ENCODE measurements around the gene RSRP1.

The RSRP1 gene

DNA sequence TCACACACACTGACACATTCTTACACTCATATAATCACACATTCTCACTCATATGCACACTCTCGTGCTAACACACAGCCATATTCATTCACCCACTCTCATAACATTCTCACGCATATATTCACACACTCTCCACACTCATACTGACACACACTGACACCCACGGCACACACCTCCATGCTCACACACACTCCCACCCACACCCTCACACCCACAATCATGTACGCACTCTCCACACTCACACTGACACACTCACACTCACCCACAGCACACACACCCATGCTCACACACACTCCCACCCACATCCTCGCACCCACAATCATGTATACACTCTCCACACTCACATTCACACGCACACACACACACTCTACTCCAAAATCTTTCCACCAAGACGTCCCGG is 53.2 kb downstream of the RSRP1 start:
- H3K27ac ChIP-seq: peak overlapping the region; percentile 71
- no peak for DNase-seq (ENCODE audit: low spot score)
- ChIA-PET CTCF (interaction anchor here (0.6 kb wide), 1 partner anchor 24 kb away, joined by 3 read pairs; no protein-coding TSS in a partner anchor), POLR2A (ENCODE audit: low non-redundant PET) (no interaction called here)
- TF ChIP-seq, protein P1, sequence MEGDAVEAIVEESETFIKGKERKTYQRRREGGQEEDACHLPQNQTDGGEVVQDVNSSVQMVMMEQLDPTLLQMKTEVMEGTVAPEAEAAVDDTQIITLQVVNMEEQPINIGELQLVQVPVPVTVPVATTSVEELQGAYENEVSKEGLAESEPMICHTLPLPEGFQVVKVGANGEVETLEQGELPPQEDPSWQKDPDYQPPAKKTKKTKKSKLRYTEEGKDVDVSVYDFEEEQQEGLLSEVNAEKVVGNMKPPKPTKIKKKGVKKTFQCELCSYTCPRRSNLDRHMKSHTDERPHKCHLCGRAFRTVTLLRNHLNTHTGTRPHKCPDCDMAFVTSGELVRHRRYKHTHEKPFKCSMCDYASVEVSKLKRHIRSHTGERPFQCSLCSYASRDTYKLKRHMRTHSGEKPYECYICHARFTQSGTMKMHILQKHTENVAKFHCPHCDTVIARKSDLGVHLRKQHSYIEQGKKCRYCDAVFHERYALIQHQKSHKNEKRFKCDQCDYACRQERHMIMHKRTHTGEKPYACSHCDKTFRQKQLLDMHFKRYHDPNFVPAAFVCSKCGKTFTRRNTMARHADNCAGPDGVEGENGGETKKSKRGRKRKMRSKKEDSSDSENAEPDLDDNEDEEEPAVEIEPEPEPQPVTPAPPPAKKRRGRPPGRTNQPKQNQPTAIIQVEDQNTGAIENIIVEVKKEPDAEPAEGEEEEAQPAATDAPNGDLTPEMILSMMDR (conservative IDR thresholded peaks at IDR 0.05; ENCODE audit: low read depth): no peak

DNA sequence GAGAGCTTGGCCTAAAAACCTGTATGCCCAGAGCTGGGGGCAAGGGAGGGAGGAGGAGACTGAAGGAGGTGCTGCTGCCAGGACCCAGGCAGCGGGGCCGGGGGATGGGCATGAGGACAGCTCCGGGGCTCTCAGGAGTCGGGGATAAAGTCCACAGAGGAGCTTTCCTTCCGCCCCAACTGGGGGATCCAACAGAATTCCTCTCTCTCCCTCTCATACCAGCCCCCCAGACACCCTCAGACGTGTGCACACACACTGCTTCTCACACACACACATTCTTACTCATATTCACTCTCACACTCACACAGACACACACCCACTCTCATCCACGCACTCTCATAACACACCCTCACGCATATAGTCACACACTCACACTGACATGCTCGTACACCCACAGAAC is 54.0 kb downstream of the RSRP1 start:
- ChIA-PET CTCF (no interaction called here), POLR2A (ENCODE audit: low non-redundant PET) (no interaction called here)
- H3K27ac ChIP-seq: no peak overlapping the region
- no peak for DNase-seq (ENCODE audit: low spot score)
- TF ChIP-seq, protein P1 (conservative IDR thresholded peaks at IDR 0.05; ENCODE audit: low read depth): no peak
